ENCODE measurements around the gene SYNRG. TPM values are rescaled to one million over a fixed set of nuclear protein-coding genes. Genes with fewer than 3 reads are reported as not detected.

The SYNRG gene
- total RNA-seq, 3 donors from 2014 or later (not counting 1 experiment from before 2014, with no cell fraction given) = 82.1 to 137 (median 88.2) TPM

DNA sequence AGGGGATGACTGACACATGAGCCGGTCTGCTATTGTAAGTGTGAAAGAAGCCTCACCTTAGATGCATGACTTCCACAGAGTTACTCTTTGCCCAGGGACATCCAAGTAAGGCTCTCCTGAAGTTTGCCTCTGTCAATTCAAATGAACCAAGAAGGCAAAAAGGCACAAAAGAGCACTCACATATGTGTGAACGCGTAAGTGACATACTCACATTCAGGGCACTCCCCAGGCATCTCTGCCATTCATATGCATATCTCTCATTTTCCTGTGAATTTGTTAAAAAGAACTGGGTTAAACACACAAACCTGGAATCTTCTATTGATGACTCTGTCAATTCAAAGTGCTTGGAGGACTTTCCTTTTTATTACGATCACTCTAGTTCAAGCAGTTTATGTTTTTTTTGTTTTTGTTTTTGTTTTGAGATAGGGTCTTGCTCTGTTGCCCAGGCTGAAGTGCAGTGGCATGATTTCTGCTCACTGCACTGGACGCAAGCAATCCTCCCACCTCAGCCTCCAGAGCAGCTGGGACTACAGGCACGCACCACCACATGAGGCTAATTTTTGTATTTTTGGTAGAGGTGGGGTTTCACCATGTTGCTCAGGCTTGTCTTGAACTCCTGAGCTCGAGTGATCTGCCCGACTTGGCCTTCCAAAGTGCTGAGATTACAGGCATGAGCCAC is 70.1 kb downstream of the SYNRG start:
- no peaks in the 10 kb centered on the region for H3K27me3 Mint-ChIP-seq (ENCODE audit: low read depth in 2 of 2)
- no peaks in the 10 kb centered on the region for H3K9me3 Mint-ChIP-seq
- H3K27ac ChIP-seq (ENCODE audit: low read length) = no peak overlapping the region
- no peaks in the 10 kb centered on the region for H3K27me3 ChIP-seq (ENCODE audit: control insufficient read depth, insufficient read depth, low read length)
- H3K36me3 ChIP-seq (ENCODE audit: control insufficient read depth, insufficient read depth, low read length) = peaks cover 98% of the 10 kb centered on the region
- no peak overlapping the region for H3K27ac Mint-ChIP-seq
- intact Hi-C loops (cut with micrococcal nuclease) = no loop called here
- no peak overlapping the region for H3K4me3 Mint-ChIP-seq
- WGBS (ENCODE audit: insufficient coverage) = 100% methylated on average over 6 of the region's 8 CpGs
- DNase-seq (no peak), ATAC-seq (no peak)
- no peaks in the 10 kb centered on the region for H3K9me3 ChIP-seq (ENCODE audit: control insufficient read depth, insufficient read depth, low read length)
- TF ChIP-seq, protein P1, sequence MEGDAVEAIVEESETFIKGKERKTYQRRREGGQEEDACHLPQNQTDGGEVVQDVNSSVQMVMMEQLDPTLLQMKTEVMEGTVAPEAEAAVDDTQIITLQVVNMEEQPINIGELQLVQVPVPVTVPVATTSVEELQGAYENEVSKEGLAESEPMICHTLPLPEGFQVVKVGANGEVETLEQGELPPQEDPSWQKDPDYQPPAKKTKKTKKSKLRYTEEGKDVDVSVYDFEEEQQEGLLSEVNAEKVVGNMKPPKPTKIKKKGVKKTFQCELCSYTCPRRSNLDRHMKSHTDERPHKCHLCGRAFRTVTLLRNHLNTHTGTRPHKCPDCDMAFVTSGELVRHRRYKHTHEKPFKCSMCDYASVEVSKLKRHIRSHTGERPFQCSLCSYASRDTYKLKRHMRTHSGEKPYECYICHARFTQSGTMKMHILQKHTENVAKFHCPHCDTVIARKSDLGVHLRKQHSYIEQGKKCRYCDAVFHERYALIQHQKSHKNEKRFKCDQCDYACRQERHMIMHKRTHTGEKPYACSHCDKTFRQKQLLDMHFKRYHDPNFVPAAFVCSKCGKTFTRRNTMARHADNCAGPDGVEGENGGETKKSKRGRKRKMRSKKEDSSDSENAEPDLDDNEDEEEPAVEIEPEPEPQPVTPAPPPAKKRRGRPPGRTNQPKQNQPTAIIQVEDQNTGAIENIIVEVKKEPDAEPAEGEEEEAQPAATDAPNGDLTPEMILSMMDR (IDR thresholded peaks at IDR 0.05) = no peak
- H3K4me1 ChIP-seq (ENCODE audit: control insufficient read depth, insufficient read depth, low read length) = no peaks in the 10 kb centered on the region
- peaks cover 36% of the 10 kb centered on the region for H3K36me3 Mint-ChIP-seq
- H3K4me1 Mint-ChIP-seq = peaks cover 9 to 13% of the 10 kb centered on the region in 2 donors
- H3K4me3 ChIP-seq (ENCODE audit: low read length) = no peak overlapping the region

DNA sequence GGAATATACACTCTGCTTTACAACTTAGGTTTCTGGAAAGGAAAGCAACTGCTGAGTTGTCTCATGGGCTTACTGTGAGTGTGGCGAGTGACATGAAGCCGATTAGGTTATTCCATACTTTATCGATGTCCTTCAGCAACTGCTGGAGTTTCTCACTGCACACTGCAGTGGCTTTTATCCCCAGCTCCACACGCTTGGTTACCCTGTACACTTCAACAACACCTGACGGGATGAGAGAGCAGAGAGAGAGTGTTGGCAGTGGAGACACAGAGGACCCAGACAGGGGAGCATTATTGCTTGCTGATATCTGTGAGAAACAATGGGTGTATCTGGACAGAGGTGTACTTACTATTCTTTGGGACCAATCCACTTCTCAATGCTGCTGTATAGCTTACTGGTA is 73.3 kb downstream of the SYNRG start:
- Mint-ChIP-seq H3K27me3 (ENCODE audit: low read depth in 2 of 2) (no peaks in the 10 kb centered on the region), H3K4me1 (peaks cover 3 to 10% of the 10 kb centered on the region in 2 donors), H3K36me3 (peaks cover 32% of the 10 kb centered on the region), H3K27ac (peak overlapping the region; percentile 51 to 66), H3K9me3 (no peaks in the 10 kb centered on the region), H3K4me3 (no peak overlapping the region)
- no peak overlapping the region for H3K27ac ChIP-seq (ENCODE audit: low read length)
- H3K4me1 ChIP-seq (ENCODE audit: control insufficient read depth, insufficient read depth, low read length) = no peaks in the 10 kb centered on the region
- no peak overlapping the region for H3K4me3 ChIP-seq (ENCODE audit: low read length)
- no peak for DNase-seq
- intact Hi-C loops (cut with micrococcal nuclease) = no loop called here
- no peaks in the 10 kb centered on the region for H3K9me3 ChIP-seq (ENCODE audit: control insufficient read depth, insufficient read depth, low read length)
- TF ChIP-seq, protein P1 (IDR thresholded peaks at IDR 0.05) = no peak
- no peak for ATAC-seq
- peaks cover 81% of the 10 kb centered on the region for H3K36me3 ChIP-seq (ENCODE audit: control insufficient read depth, insufficient read depth, low read length)
- 94% methylated on average over 4 of the region's 5 CpGs for WGBS (ENCODE audit: insufficient coverage)
- H3K27me3 ChIP-seq (ENCODE audit: control insufficient read depth, insufficient read depth, low read length) = no peaks in the 10 kb centered on the region

DNA sequence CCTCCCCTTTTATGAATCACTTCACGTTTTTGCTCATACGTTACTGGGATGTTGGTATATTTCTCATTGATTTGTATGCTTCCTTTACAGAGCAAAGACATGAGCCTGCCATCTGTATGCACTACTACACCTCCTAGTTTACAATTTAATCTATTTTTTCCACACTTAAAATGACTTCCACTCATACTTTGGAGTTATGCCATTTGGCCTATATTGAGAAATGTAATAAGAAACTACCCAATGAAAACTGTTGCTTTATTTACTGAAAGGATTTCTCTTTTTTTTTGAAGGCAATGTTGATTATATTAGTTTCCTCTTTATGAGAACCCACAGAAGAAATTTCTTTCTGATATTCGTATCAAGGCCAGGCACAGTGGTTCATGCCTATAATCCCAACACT is 76.5 kb downstream of the SYNRG start:
- H3K27me3 ChIP-seq (ENCODE audit: control insufficient read depth, insufficient read depth, low read length) = no peaks in the 10 kb centered on the region
- H3K27ac ChIP-seq (ENCODE audit: low read length) = no peak overlapping the region
- Mint-ChIP-seq H3K9me3 (no peaks in the 10 kb centered on the region), H3K36me3 (peaks cover 30% of the 10 kb centered on the region), H3K4me3 (no peak overlapping the region), H3K4me1 (peaks cover 3 to 10% of the 10 kb centered on the region in 2 donors), H3K27ac (peak overlapping the region; percentile 45 to 70), H3K27me3 (ENCODE audit: low read depth in 2 of 2) (no peaks in the 10 kb centered on the region)
- TF ChIP-seq, protein P1 (IDR thresholded peaks at IDR 0.05) = no peak
- 92% methylated on average over 1 of the region's 3 CpGs for WGBS (ENCODE audit: insufficient coverage)
- no peak overlapping the region for H3K4me3 ChIP-seq (ENCODE audit: low read length)
- peaks cover 82% of the 10 kb centered on the region for H3K36me3 ChIP-seq (ENCODE audit: control insufficient read depth, insufficient read depth, low read length)
- H3K4me1 ChIP-seq (ENCODE audit: control insufficient read depth, insufficient read depth, low read length) = no peaks in the 10 kb centered on the region
- DNase-seq = no peak
- no peaks in the 10 kb centered on the region for H3K9me3 ChIP-seq (ENCODE audit: control insufficient read depth, insufficient read depth, low read length)
- intact Hi-C loops (cut with micrococcal nuclease) = no loop called here
- no peak for ATAC-seq

DNA sequence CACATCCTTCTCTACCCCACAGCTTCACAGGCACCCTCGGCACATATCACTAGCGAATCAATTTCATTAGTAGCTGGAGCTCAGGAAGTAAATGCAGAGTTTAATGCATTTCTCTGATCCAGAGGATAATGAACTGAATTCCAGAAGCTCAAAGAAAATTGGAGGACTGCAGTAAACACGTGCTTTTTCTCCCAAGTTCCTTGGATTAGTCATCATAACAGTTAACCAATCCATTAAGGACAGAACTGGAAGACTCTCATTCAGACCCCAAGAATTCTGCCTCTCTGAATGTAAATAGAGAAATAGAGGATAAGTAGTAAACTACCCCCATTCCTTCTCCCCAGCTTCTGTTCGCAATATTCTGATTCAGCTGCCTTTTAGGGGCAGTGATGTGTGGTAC is 78.8 kb downstream of the SYNRG start:
- Mint-ChIP-seq H3K27me3 (ENCODE audit: low read depth in 2 of 2) (no peaks in the 10 kb centered on the region), H3K4me1 (peaks cover 5 to 10% of the 10 kb centered on the region in 2 donors), H3K36me3 (peaks cover 8% of the 10 kb centered on the region), H3K4me3 (no peak overlapping the region), H3K9me3 (no peaks in the 10 kb centered on the region), H3K27ac (no peak overlapping the region)
- ATAC-seq (no peak), DNase-seq (no peak)
- WGBS (ENCODE audit: insufficient coverage) = 92% methylated on average over 3 of the region's 4 CpGs
- no peaks in the 10 kb centered on the region for H3K4me1 ChIP-seq (ENCODE audit: control insufficient read depth, insufficient read depth, low read length)
- H3K4me3 ChIP-seq (ENCODE audit: low read length) = no peak overlapping the region
- H3K27ac ChIP-seq (ENCODE audit: low read length) = no peak overlapping the region
- no peaks in the 10 kb centered on the region for H3K9me3 ChIP-seq (ENCODE audit: control insufficient read depth, insufficient read depth, low read length)
- H3K36me3 ChIP-seq (ENCODE audit: control insufficient read depth, insufficient read depth, low read length) = peaks cover 76% of the 10 kb centered on the region
- intact Hi-C loops (cut with micrococcal nuclease) = no loop called here
- TF ChIP-seq, protein P1 (IDR thresholded peaks at IDR 0.05) = no peak
- no peaks in the 10 kb centered on the region for H3K27me3 ChIP-seq (ENCODE audit: control insufficient read depth, insufficient read depth, low read length)
